Omental fat pad (tissue), 4 donors: ENCODE data around the gene TMEM161A. TPM values are rescaled to one million over a fixed set of nuclear protein-coding genes. Genes with fewer than 3 reads are reported as not detected.

Source experiments
- ATAC-seq: fragments of 150-250 bp; one replicate; pipeline ENCODE4 v1.9.1; 2016; ENCODE audit warnings: mild to moderate bottlenecking, moderate library complexity; ENCODE audit not compliant: low FRiP score
- DNase-seq: peaks from one replicate; pipeline ENCODE4 v3.0.0-alpha.2; 2019; ENCODE audit warnings: low spot score
- total RNA-seq, 4 donors: library from RNA; depleted of rRNA; stranded (reverse); fragments of >200 nt; gene quantifications; one replicate each; pipeline ENCODE4 v1.1.0, GENCODE V29; 2016
- TF ChIP-seq, protein P1 (sequence below), 3 donors: fragments of 450-650 bp; IDR thresholded peaks; one replicate each; pipeline ENCODE4 v1.5.1; 2016 to 2017; ENCODE audit warnings: antibody characterized with exemption in 3 of 3, mild to moderate bottlenecking in 3 of 3, moderate library complexity in 2 of 3

Gene TMEM161A
- total RNA-seq, 4 donors from 2014 or later, result 12.0 to 16.8 (median 15.8) TPM

DNA sequence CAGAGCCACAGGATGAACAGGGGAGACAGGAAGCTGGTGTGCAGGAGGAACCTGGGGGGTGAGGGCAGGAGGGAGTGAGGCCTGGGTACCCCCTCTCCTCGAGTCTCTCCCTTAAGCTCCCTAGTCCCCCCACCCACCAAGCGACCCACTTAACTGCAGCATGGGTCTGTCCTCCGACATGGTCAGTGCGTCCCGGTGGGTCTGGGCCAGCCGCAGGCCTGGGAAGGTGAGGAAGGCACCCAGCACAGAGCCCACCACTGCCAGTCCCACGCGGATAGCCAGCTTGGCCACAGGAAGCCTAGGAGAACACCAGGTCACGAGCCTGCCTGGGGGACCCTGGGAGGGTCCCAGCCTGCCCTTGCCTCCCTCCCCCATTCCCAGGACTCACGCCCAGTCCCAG lies 16.9 kb downstream of the TMEM161A start:
- DNase-seq, result no peak
- TF ChIP-seq, protein P1, sequence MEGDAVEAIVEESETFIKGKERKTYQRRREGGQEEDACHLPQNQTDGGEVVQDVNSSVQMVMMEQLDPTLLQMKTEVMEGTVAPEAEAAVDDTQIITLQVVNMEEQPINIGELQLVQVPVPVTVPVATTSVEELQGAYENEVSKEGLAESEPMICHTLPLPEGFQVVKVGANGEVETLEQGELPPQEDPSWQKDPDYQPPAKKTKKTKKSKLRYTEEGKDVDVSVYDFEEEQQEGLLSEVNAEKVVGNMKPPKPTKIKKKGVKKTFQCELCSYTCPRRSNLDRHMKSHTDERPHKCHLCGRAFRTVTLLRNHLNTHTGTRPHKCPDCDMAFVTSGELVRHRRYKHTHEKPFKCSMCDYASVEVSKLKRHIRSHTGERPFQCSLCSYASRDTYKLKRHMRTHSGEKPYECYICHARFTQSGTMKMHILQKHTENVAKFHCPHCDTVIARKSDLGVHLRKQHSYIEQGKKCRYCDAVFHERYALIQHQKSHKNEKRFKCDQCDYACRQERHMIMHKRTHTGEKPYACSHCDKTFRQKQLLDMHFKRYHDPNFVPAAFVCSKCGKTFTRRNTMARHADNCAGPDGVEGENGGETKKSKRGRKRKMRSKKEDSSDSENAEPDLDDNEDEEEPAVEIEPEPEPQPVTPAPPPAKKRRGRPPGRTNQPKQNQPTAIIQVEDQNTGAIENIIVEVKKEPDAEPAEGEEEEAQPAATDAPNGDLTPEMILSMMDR (IDR thresholded peaks at IDR 0.05), result no peak
- ATAC-seq, result peak; percentile 5

DNA sequence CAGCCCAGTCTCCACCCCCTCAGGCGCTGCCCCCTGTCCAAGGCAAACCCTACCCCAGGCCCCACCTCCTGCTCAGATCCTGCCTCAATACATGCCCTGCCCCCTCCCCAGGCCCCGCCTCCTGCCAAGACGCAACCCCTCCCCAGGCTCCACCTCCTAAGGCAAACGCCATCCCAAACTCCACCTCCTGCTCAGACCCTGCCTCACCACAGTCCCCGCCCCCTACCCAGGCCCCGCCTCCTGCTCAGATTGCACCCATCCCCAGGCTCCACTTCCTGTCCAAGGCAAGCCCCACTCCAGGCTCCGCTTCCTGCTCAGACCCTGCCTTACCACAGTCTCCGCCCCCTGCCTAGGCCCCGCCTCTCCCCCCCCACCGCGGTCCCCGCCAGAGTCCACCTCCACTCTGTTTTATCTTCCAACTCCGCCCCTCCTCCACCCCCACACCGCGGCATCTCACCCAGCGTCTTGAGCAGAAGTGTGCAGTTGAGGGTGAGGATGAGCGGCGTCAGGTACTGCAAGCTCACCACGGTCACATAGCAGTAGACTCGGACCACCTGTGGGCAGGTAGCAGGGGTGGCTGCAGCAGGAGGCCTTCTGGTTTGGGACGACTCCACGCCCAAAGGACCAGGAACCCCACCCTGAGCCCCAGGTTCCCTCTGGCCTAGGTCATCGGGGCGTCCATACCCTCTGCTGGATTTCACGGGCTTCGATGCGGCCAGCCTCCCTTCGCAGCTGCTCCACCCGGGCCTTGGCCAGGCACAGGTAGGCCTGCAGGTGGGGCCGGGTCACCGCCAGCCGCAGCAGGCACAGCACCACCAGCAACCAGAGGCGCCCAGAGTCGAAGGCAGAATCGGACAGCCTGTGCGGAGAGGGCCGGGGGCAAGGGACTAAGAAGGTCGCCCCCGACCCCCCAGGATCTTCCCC lies 17.7 kb downstream of the TMEM161A start:
- TF ChIP-seq, protein P1 (IDR thresholded peaks at IDR 0.05), result no peak
- ATAC-seq (peak; percentile 84), DNase-seq (no peak)

DNA sequence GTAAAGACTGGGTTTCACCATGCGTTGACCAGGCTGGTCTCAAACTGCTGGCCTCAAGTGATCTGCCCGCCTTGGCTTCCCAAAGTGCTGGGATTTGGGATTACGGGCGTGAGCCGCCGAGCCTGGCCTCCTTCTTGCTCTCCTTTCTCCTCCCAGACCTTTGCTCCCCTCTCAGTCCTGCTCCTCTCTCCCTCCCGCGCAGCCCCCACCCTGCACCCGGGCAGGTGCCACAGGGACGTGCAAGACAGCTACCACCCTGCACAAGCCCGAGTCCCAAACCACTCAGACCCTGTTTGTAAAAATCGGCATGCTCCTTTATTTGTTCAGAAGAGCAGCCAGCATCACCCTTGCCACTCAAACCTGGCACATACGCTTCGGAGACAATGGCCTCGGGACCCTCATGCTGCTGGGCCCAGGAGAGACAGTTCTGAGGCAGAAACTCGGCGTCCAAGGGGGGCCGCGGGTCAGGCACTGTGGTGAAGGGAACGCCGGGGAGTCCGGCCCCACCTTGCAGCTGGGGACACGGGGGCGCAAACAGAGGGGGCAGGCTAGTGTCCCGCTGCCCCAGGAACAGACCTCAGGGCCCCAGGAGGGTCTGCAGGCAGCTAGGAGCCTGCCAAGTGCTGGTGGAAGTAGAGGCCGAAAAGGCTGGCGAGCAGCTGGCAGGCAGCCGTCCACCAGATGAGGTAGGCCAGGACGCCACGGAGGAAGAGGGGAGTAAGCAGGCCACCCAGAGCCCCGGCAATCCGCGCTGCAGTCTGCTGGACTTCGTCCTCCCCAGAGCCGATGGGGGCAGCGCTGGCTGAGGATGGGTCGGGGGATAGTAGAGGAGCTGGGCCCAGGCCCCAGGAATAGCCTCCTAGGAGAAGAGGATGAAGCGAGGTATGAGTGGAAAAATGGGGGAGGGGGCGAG lies 18.7 kb downstream of the TMEM161A start:
- TF ChIP-seq, protein P1 (IDR thresholded peaks at IDR 0.05), result no peak
- DNase-seq (no peak), ATAC-seq (no peak)

DNA sequence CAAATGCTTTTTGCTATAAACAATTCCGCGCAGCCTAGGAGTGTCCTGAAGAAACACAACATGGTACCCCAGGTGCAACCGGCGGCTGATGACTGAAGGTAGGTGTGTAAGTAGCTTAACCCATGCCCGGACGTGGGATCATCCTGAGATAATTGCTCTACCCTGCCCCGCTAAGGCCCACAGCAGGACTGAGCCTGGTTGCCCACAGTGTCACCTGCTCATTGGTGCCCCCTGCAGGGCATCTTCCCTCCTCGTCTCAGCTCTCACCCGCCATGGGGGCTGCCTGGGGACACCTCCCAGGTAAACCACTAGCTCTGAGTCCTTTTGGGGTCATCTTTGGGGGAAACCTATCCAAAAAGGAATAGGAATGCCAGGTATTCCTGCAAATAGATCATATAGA lies 22.3 kb downstream of the TMEM161A start:
- ATAC-seq, result no peak
- TF ChIP-seq, protein P1 (IDR thresholded peaks at IDR 0.05), result no peak
- DNase-seq, result no peak

DNA sequence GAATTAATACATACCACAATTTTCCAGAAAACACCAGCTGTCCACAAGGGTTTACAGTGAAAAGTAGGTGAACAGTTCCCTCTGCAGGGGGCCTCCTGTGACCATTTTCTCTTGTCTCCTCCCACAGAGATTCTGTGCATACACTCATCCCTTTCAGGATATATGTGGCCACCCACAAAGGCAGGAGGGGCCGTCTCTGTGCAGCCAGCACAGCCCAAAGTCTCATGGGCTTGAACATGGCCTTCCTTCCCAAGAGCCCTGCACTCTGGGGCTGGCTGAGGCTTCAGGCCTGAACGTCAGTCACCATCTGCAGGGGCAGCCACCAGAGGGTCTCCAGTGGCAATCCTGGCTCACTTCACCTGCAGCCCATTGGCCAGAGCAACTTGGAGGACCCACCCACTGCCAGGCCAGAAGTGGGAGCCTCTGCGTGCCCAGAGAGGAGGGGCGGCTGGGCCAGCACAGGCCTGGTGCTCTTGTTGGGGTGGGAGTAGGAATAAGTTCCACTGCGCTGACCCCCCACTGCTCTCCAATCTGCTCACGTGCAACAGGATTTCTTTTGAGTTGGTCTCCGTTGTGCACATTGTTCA lies 25.1 kb downstream of the TMEM161A start:
- no peak for DNase-seq
- no peak for ATAC-seq
- TF ChIP-seq, protein P1 (IDR thresholded peaks at IDR 0.05), result no peak

DNA sequence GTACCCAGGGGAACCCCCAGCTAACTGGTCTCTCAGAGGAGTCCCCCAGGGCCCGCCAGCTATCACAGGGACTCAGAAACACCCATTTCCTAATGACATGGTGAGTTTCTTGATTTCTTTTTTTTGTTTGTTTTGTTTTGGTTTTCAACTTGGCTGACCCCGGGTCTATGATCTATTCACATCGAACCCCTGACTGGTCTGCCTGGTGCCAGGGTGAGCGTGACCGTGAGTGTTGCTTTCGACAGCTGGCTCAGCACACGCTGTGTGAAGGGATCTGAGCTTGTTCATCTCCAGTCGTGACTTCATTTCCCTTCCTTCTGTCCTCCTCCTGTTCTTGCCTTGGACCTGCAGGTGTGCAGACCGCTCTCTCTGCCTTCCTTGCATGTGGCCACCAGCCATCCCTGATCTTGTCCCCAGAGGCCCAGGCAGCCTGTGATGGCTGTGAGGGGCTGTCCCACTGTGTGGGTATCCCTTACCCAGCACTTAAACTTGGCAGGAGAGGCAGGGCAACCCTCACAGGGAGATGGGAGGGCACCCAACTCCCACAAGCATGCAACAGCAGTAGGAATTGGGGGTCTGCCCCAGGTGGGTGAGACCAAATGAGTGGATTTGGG lies 26.2 kb downstream of the TMEM161A start:
- TF ChIP-seq, protein P1 (IDR thresholded peaks at IDR 0.05), result no peak
- no peak for ATAC-seq

More for the DNA sequence above, 26.2 kb downstream of the TMEM161A start:
- DNase-seq, result no peak
